Activated T-helper 17 cell treated with anti-CD3 and anti-CD28 coated beads, Interleukin-2, amount 50 U/mL, for 72 hours (primary cell): ENCODE results near the gene DEPDC1. TPM values are rescaled to one million over a fixed set of nuclear protein-coding genes. Genes with fewer than 3 reads are reported as not detected.
"Not testable (repeated sequence)": the region's sequence is repeated elsewhere in the genome, so short reads cannot be mapped to it uniquely, and the experiment has no call there.

Source experiments
- ATAC-seq: fragments of 150-1000 bp; cut with Tn5 transposase; replicated peaks from 2 replicates; pipeline ENCODE4 v1.10.0; 2021; ENCODE audit warnings: mild to moderate bottlenecking, moderate library complexity
- H3K27ac Mint-ChIP-seq: one replicate; pipeline ENCODE4 v1.8.0; 2022; ENCODE audit warnings: mixed read lengths
- H3K27me3 Mint-ChIP-seq: one replicate; pipeline ENCODE4 v1.8.0; 2022; ENCODE audit warnings: mixed read lengths
- H3K36me3 Mint-ChIP-seq: one replicate; pipeline ENCODE4 v1.8.0; 2022; ENCODE audit warnings: low read depth, mild to moderate bottlenecking, mixed read lengths
- H3K4me1 Mint-ChIP-seq: one replicate; pipeline ENCODE4 v1.8.0; 2022; ENCODE audit warnings: mixed read lengths
- H3K4me3 Mint-ChIP-seq: one replicate; pipeline ENCODE4 v1.8.0; 2022; ENCODE audit warnings: mild to moderate bottlenecking, mixed read lengths
- H3K9me3 Mint-ChIP-seq: one replicate; pipeline ENCODE4 v1.8.0; 2022; ENCODE audit warnings: mixed read lengths
- total RNA-seq, 2 donors: library from RNA; stranded (reverse); gene quantifications; one replicate each; pipeline ENCODE4 v1.2.3, GENCODE V29; 2022

The DEPDC1 gene
- total RNA-seq, 2 donors from 2014 or later, result 25.3 to 29.6 TPM

- not testable (repeated sequence) for H3K27me3 Mint-ChIP-seq, ATAC-seq, H3K27ac Mint-ChIP-seq, H3K4me3 Mint-ChIP-seq, H3K36me3 Mint-ChIP-seq, H3K9me3 Mint-ChIP-seq, H3K4me1 Mint-ChIP-seq
Measured at GRCh38 chr1:68492255-68492654, 4.6 kb downstream of the DEPDC1 start.

- no peaks in the 10 kb centered on the region for H3K27me3 Mint-ChIP-seq
- no peak for ATAC-seq
- H3K27ac Mint-ChIP-seq, result no peak overlapping the region
- H3K4me1 Mint-ChIP-seq, result no peaks in the 10 kb centered on the region
- H3K36me3 Mint-ChIP-seq, result no peaks in the 10 kb centered on the region
- no peaks in the 10 kb centered on the region for H3K9me3 Mint-ChIP-seq
- no peak overlapping the region for H3K4me3 Mint-ChIP-seq
Measured at GRCh38 chr1:68490046-68490651, 6.7 kb downstream of the DEPDC1 start.

- H3K27me3 Mint-ChIP-seq, result no peaks in the 10 kb centered on the region
- H3K36me3 Mint-ChIP-seq, result no peaks in the 10 kb centered on the region
- H3K4me3 Mint-ChIP-seq, result no peak overlapping the region
- no peaks in the 10 kb centered on the region for H3K4me1 Mint-ChIP-seq
- no peak overlapping the region for H3K27ac Mint-ChIP-seq
- ATAC-seq, result no peak
- H3K9me3 Mint-ChIP-seq, result no peaks in the 10 kb centered on the region
Measured at GRCh38 chr1:68485431-68486022, 11.4 kb downstream of the DEPDC1 start.

- Mint-ChIP-seq H3K27ac (no peak overlapping the region), H3K36me3 (no peaks in the 10 kb centered on the region)
Measured at GRCh38 chr1:68484618-68485017, 12.3 kb downstream of the DEPDC1 start.

GRCh38 chr1:68481041-68481440 is 15.8 kb downstream of the DEPDC1 start:
- Mint-ChIP-seq H3K4me3 (no peak overlapping the region), H3K27me3 (no peaks in the 10 kb centered on the region), H3K4me1 (no peaks in the 10 kb centered on the region), H3K9me3 (no peaks in the 10 kb centered on the region), H3K36me3 (no peaks in the 10 kb centered on the region), H3K27ac (no peak overlapping the region)
- ATAC-seq, result no peak

More at GRCh38 chr1:68484618-68485017, 12.3 kb downstream of the DEPDC1 start:
- no peak overlapping the region for H3K4me3 Mint-ChIP-seq
- no peak for ATAC-seq
- H3K9me3 Mint-ChIP-seq, result no peaks in the 10 kb centered on the region
- H3K4me1 Mint-ChIP-seq, result no peaks in the 10 kb centered on the region
- H3K27me3 Mint-ChIP-seq, result no peaks in the 10 kb centered on the region

GRCh38 chr1:68479501-68479900 is 17.4 kb downstream of the DEPDC1 start:
- H3K27me3 Mint-ChIP-seq, result no peaks in the 10 kb centered on the region
- no peak overlapping the region for H3K4me3 Mint-ChIP-seq
- no peak for ATAC-seq
- no peaks in the 10 kb centered on the region for H3K4me1 Mint-ChIP-seq
- no peaks in the 10 kb centered on the region for H3K9me3 Mint-ChIP-seq
- H3K27ac Mint-ChIP-seq, result no peak overlapping the region
- no peaks in the 10 kb centered on the region for H3K36me3 Mint-ChIP-seq

GRCh38 chr1:68478662-68479061 is 18.2 kb downstream of the DEPDC1 start:
- H3K36me3 Mint-ChIP-seq, result no peaks in the 10 kb centered on the region
- H3K9me3 Mint-ChIP-seq, result no peaks in the 10 kb centered on the region
- H3K4me3 Mint-ChIP-seq, result no peak overlapping the region
- no peaks in the 10 kb centered on the region for H3K4me1 Mint-ChIP-seq
- ATAC-seq, result no peak
- no peak overlapping the region for H3K27ac Mint-ChIP-seq
- H3K27me3 Mint-ChIP-seq, result no peaks in the 10 kb centered on the region

GRCh38 chr1:68476626-68477025 is 20.3 kb downstream of the DEPDC1 start:
- not testable (repeated sequence) for H3K9me3 Mint-ChIP-seq, H3K4me3 Mint-ChIP-seq, H3K27ac Mint-ChIP-seq, ATAC-seq, H3K27me3 Mint-ChIP-seq, H3K4me1 Mint-ChIP-seq, H3K36me3 Mint-ChIP-seq

GRCh38 chr1:68473060-68473459 is 23.8 kb downstream of the DEPDC1 start:
- no peaks in the 10 kb centered on the region for H3K27me3 Mint-ChIP-seq
- no peak for ATAC-seq
- no peaks in the 10 kb centered on the region for H3K9me3 Mint-ChIP-seq
- no peaks in the 10 kb centered on the region for H3K4me1 Mint-ChIP-seq
- no peak overlapping the region for H3K4me3 Mint-ChIP-seq
- H3K36me3 Mint-ChIP-seq, result no peaks in the 10 kb centered on the region
- no peak overlapping the region for H3K27ac Mint-ChIP-seq

- no peaks in the 10 kb centered on the region for H3K9me3 Mint-ChIP-seq
Measured at GRCh38 chr1:68470388-68470970, 26.4 kb downstream of the DEPDC1 start.

GRCh38 chr1:68464891-68465290 is 32.0 kb downstream of the DEPDC1 start:
- Mint-ChIP-seq H3K36me3 (no peaks in the 10 kb centered on the region), H3K4me1 (no peaks in the 10 kb centered on the region), H3K9me3 (peaks cover 12% of the 10 kb centered on the region), H3K27ac (no peak overlapping the region), H3K27me3 (peaks cover 15% of the 10 kb centered on the region), H3K4me3 (no peak overlapping the region)
- no peak for ATAC-seq

More at GRCh38 chr1:68470388-68470970, 26.4 kb downstream of the DEPDC1 start:
- peaks cover 3% of the 10 kb centered on the region for H3K27me3 Mint-ChIP-seq
- ATAC-seq, result no peak
- H3K4me1 Mint-ChIP-seq, result no peaks in the 10 kb centered on the region
- no peaks in the 10 kb centered on the region for H3K36me3 Mint-ChIP-seq
- H3K4me3 Mint-ChIP-seq, result no peak overlapping the region
- H3K27ac Mint-ChIP-seq, result no peak overlapping the region

GRCh38 chr1:68460935-68461334 is 35.9 kb downstream of the DEPDC1 start:
- no peaks in the 10 kb centered on the region for H3K36me3 Mint-ChIP-seq
- peaks cover 12% of the 10 kb centered on the region for H3K9me3 Mint-ChIP-seq
- no peaks in the 10 kb centered on the region for H3K4me1 Mint-ChIP-seq
- peaks cover 12% of the 10 kb centered on the region for H3K27me3 Mint-ChIP-seq
- no peak overlapping the region for H3K27ac Mint-ChIP-seq
- no peak overlapping the region for H3K4me3 Mint-ChIP-seq
- no peak for ATAC-seq

GRCh38 chr1:68459796-68460195 is 37.1 kb downstream of the DEPDC1 start:
- H3K27ac Mint-ChIP-seq, result no peak overlapping the region
- no peaks in the 10 kb centered on the region for H3K4me1 Mint-ChIP-seq
- peaks cover 8% of the 10 kb centered on the region for H3K9me3 Mint-ChIP-seq
- no peaks in the 10 kb centered on the region for H3K36me3 Mint-ChIP-seq
- peaks cover 7% of the 10 kb centered on the region for H3K27me3 Mint-ChIP-seq
- no peak overlapping the region for H3K4me3 Mint-ChIP-seq
- no peak for ATAC-seq

GRCh38 chr1:68459091-68459490 is 37.8 kb downstream of the DEPDC1 start:
- peaks cover 4% of the 10 kb centered on the region for H3K9me3 Mint-ChIP-seq

GRCh38 chr1:68456202-68456601 is 40.7 kb downstream of the DEPDC1 start:
- H3K4me1 Mint-ChIP-seq, result no peaks in the 10 kb centered on the region
- no peak overlapping the region for H3K27ac Mint-ChIP-seq
- H3K36me3 Mint-ChIP-seq, result no peaks in the 10 kb centered on the region
- H3K9me3 Mint-ChIP-seq, result no peaks in the 10 kb centered on the region
- H3K27me3 Mint-ChIP-seq, result peaks cover 3% of the 10 kb centered on the region
- no peak overlapping the region for H3K4me3 Mint-ChIP-seq
- ATAC-seq, result no peak

More at GRCh38 chr1:68459091-68459490, 37.8 kb downstream of the DEPDC1 start:
- Mint-ChIP-seq H3K27me3 (peaks cover 3% of the 10 kb centered on the region), H3K27ac (no peak overlapping the region), H3K4me3 (no peak overlapping the region), H3K36me3 (no peaks in the 10 kb centered on the region), H3K4me1 (no peaks in the 10 kb centered on the region)
- ATAC-seq, result no peak
